Osteocyte (in vitro differentiated cells): ENCODE data around the gene EPHA1. TPM values are rescaled to one million over a fixed set of nuclear protein-coding genes. Genes with fewer than 3 reads are reported as not detected.
"Not testable (repeated sequence)": the region's sequence is repeated elsewhere in the genome, so short reads cannot be mapped to it uniquely, and the experiment has no call there.

Source experiments
- DNase-seq: peaks from one replicate; pipeline ENCODE4 v3.0.0; 2021; ENCODE audit warnings: mixed read lengths; ENCODE audit not compliant: unreplicated experiment; ENCODE audit errors: extremely low spot score
- H3K27ac Mint-ChIP-seq: one replicate; pipeline ENCODE4 v1.8.0; 2021; ENCODE audit warnings: mild to moderate bottlenecking, mixed read lengths; ENCODE audit not compliant: unreplicated experiment
- H3K27me3 Mint-ChIP-seq: one replicate; pipeline ENCODE4 v1.8.0; 2021; ENCODE audit warnings: mixed read lengths; ENCODE audit not compliant: unreplicated experiment
- H3K36me3 Mint-ChIP-seq: one replicate; pipeline ENCODE4 v1.8.0; 2021; ENCODE audit warnings: mixed read lengths; ENCODE audit not compliant: unreplicated experiment
- H3K4me1 Mint-ChIP-seq: one replicate; pipeline ENCODE4 v1.8.0; 2021; ENCODE audit warnings: mixed read lengths; ENCODE audit not compliant: unreplicated experiment
- H3K4me3 Mint-ChIP-seq: one replicate; pipeline ENCODE4 v1.8.0; 2021; ENCODE audit warnings: mild to moderate bottlenecking, moderate library complexity, mixed read lengths; ENCODE audit not compliant: unreplicated experiment
- H3K9me3 Mint-ChIP-seq: one replicate; pipeline ENCODE4 v1.8.0; 2021; ENCODE audit warnings: mixed read lengths; ENCODE audit not compliant: unreplicated experiment
- CTCF ChIP-seq: fragments of 200-600 bp; sonication (generic); IDR thresholded peaks from 2 replicates; pipeline ENCODE4 v1.5.0; 2021; ENCODE audit warnings: antibody characterized with exemption, mild to moderate bottlenecking, moderate library complexity
- total RNA-seq: library from RNA; stranded (reverse); gene quantifications from 2 replicates; pipeline ENCODE4 v1.2.1, GENCODE V29; 2021

Gene EPHA1
- total RNA-seq, 1 donor from 2014 or later: not detected

- no peak overlapping the region for H3K4me3 Mint-ChIP-seq
- no peak for TF ChIP-seq CTCF
- H3K27me3 Mint-ChIP-seq: peaks cover 18% of the 10 kb centered on the region
- no peaks in the 10 kb centered on the region for H3K9me3 Mint-ChIP-seq
- DNase-seq: no peak
- no peaks in the 10 kb centered on the region for H3K36me3 Mint-ChIP-seq
- peaks cover 4% of the 10 kb centered on the region for H3K4me1 Mint-ChIP-seq
- no peak overlapping the region for H3K27ac Mint-ChIP-seq
Measured at GRCh38 chr7:143433759-143434158, 25.1 kb upstream of the EPHA1 start.

GRCh38 chr7:143431109-143431508 lies 22.5 kb upstream of the EPHA1 start:
- no peak for DNase-seq
- H3K27me3 Mint-ChIP-seq: peaks cover 7% of the 10 kb centered on the region
- no peaks in the 10 kb centered on the region for H3K9me3 Mint-ChIP-seq
- no peak overlapping the region for H3K4me3 Mint-ChIP-seq
- no peak overlapping the region for H3K27ac Mint-ChIP-seq
- no peaks in the 10 kb centered on the region for H3K36me3 Mint-ChIP-seq
- no peak for TF ChIP-seq CTCF
- H3K4me1 Mint-ChIP-seq: peaks cover 4% of the 10 kb centered on the region

- no peak for DNase-seq
- Mint-ChIP-seq H3K4me1 (peaks cover 4% of the 10 kb centered on the region), H3K27me3 (peaks cover 6% of the 10 kb centered on the region), H3K9me3 (no peaks in the 10 kb centered on the region), H3K36me3 (no peaks in the 10 kb centered on the region), H3K4me3 (no peak overlapping the region), H3K27ac (no peak overlapping the region)
- no peak for TF ChIP-seq CTCF
Measured at GRCh38 chr7:143429770-143430698, 21.4 kb upstream of the EPHA1 start.

GRCh38 chr7:143426479-143427142 lies 18.0 kb upstream of the EPHA1 start:
- Mint-ChIP-seq H3K9me3 (no peaks in the 10 kb centered on the region), H3K36me3 (no peaks in the 10 kb centered on the region), H3K27me3 (no peaks in the 10 kb centered on the region), H3K27ac (no peak overlapping the region), H3K4me1 (peaks cover 4% of the 10 kb centered on the region), H3K4me3 (no peak overlapping the region)
- TF ChIP-seq CTCF: no peak
- no peak for DNase-seq

GRCh38 chr7:143424476-143424875 lies 15.8 kb upstream of the EPHA1 start:
- not testable (repeated sequence) for H3K36me3 Mint-ChIP-seq, H3K27ac Mint-ChIP-seq, DNase-seq, H3K4me1 Mint-ChIP-seq, H3K27me3 Mint-ChIP-seq, H3K9me3 Mint-ChIP-seq, H3K4me3 Mint-ChIP-seq
